H1 (cell line): ENCODE measurements around the gene TCF7L2. TPM values are rescaled to one million over a fixed set of nuclear protein-coding genes. Genes with fewer than 3 reads are reported as not detected.
A peak's percentile ranks its signal among the peaks of the same experiment; 100 is the strongest.

Source experiments
- CTCF ChIA-PET: fragments of 300-600 bp; sonication (Branson Sonifier 250); formaldehyde crosslinking; loops from one replicate; lab custom pipeline; 2021; ENCODE audit not compliant: partially characterized antibody; lab: Charles Lee
- POLR2A ChIA-PET: fragments of 300-600 bp; sonication (Branson Sonifier 250); formaldehyde crosslinking; loops from one replicate; lab custom pipeline; 2021; ENCODE audit warnings: inconsistent platforms; ENCODE audit not compliant: partially characterized antibody; lab: Charles Lee
- DNase-seq, 2 experiments: peaks; one replicate each; pipeline versions ENCODE4 v3.0.0 to v3.0.0-alpha.2; 2010 to 2022; ENCODE audit warnings: low spot score in 2 of 2, low read depth in 1 of 2, mixed read lengths in 1 of 2
- FAIRE-seq: peaks from 2 replicates; lab custom pipeline; 2011; peaks lifted over from hg19 to GRCh38; lab: Jason Lieb, UNC
- H2AFZ ChIP-seq: 2 replicates; pipeline ENCODE4 v1.8.1; 2012; ENCODE audit warnings: low read length, inconsistent platforms
- H2AK5ac ChIP-seq: 2 replicates; pipeline ENCODE4 v1.6.1; 2013; ENCODE audit warnings: low read depth, low read length
- H2BK120ac ChIP-seq: replicated peaks from 2 replicates; pipeline ENCODE3; 2013; ENCODE audit warnings: low read depth, low read length, inconsistent platforms
- H2BK12ac ChIP-seq: 2 replicates; pipeline ENCODE4 v1.6.1; 2013; ENCODE audit warnings: low read depth, low read length
- H2BK15ac ChIP-seq: 2 replicates; pipeline ENCODE4 v1.6.1; 2013; ENCODE audit warnings: low read length
- H2BK20ac ChIP-seq: 2 replicates; pipeline ENCODE4 v1.6.1; 2013; ENCODE audit warnings: low read length
- H2BK5ac ChIP-seq: 2 replicates; pipeline ENCODE4 v1.6.1; 2013; ENCODE audit warnings: low read depth, low read length
- H3K14ac ChIP-seq: 2 replicates; pipeline ENCODE4 v1.6.1; 2013; ENCODE audit warnings: inconsistent platforms; ENCODE audit not compliant: insufficient read length
- H3K18ac ChIP-seq: 2 replicates; pipeline ENCODE4 v1.6.1; 2013; ENCODE audit warnings: low read length; ENCODE audit errors: extremely low read depth
- H3K23ac ChIP-seq: 2 replicates; pipeline ENCODE4 v1.6.1; 2013; ENCODE audit warnings: inconsistent platforms; ENCODE audit not compliant: insufficient read length
- H3K23me2 ChIP-seq: 2 replicates; pipeline ENCODE4 v1.6.1; 2013; ENCODE audit warnings: low read depth, low read length
- H3K27ac ChIP-seq: 2 replicates; pipeline ENCODE4 v1.6.1; 2011; ENCODE audit warnings: low read depth, low read length, inconsistent platforms
- H3K27me3 ChIP-seq, 4 experiments: replicated peaks in 1 of 4; 1 replicate in 1 of 4; 2 replicates in 3 of 4; pipeline versions ENCODE4 v1.6.1 to v1.8.1; 2011 to 2013; ENCODE audit warnings: low read length in 3 of 4, mild to moderate bottlenecking in 3 of 4, inconsistent platforms in 2 of 4, mixed read lengths in 2 of 4, moderate library complexity in 1 of 4; ENCODE audit not compliant: control insufficient read depth in 3 of 4, insufficient read depth in 3 of 4; ENCODE audit errors: extremely low read depth in 1 of 4
- H3K36me3 ChIP-seq, 4 experiments: 2 replicates each; pipeline versions ENCODE4 v1.6.1 to v1.8.1; 2011 to 2013; ENCODE audit warnings: mild to moderate bottlenecking in 4 of 4, low read length in 3 of 4, moderate library complexity in 2 of 4, control low read depth in 1 of 4, inconsistent platforms in 1 of 4; ENCODE audit not compliant: insufficient read depth in 4 of 4, control insufficient read depth in 2 of 4
- H3K4ac ChIP-seq: replicated peaks from 2 replicates; pipeline ENCODE3; 2013; ENCODE audit warnings: low read length, low read depth, mixed read lengths, inconsistent platforms; ENCODE audit not compliant: insufficient read length
- H3K4me1 ChIP-seq, 4 experiments: replicated peaks in 1 of 4; 1 replicate in 1 of 4; 2 replicates in 3 of 4; pipeline versions ENCODE4 v1.6.1 to v1.8.1; 2011 to 2013; ENCODE audit warnings: low read length in 3 of 4, inconsistent platforms in 2 of 4, mixed read lengths in 1 of 4; ENCODE audit not compliant: insufficient read depth in 4 of 4, control insufficient read depth in 3 of 4
- H3K4me2 ChIP-seq, 2 experiments: 2 replicates each; pipeline versions ENCODE4 v1.6.1 to v1.8.1; 2011 to 2013; ENCODE audit warnings: low read depth in 2 of 2, low read length in 2 of 2, control low read depth in 1 of 2, inconsistent platforms in 1 of 2, mild to moderate bottlenecking in 1 of 2; ENCODE audit not compliant: insufficient read depth in 1 of 2
- H3K4me3 ChIP-seq, 4 experiments: fragments of 200-600, 300-600 bp in 1 of 4; sonication (generic), shearing (Covaris generic), sonication (Bioruptor Twin) in 1 of 4; 2 replicates each; pipeline versions ENCODE4 v1.5.1 to v1.8.1; 2011 to 2016; ENCODE audit warnings: low read length in 4 of 4, low read depth in 3 of 4, control low read depth in 2 of 4, inconsistent platforms in 2 of 4, mild to moderate bottlenecking in 2 of 4, mixed read lengths in 1 of 4, moderate library complexity in 1 of 4; ENCODE audit not compliant: insufficient read depth in 2 of 4; ENCODE audit errors: extremely low read depth in 1 of 4
- H3K56ac ChIP-seq: replicated peaks from 2 replicates; pipeline ENCODE3; 2013; ENCODE audit warnings: low read depth, mild to moderate bottlenecking, mixed read lengths, low read length, inconsistent platforms; ENCODE audit not compliant: insufficient read length
- H3K79me1 ChIP-seq: 2 replicates; pipeline ENCODE4 v1.6.1; 2013; ENCODE audit warnings: low read depth, low read length, control low read depth
- H3K79me2 ChIP-seq, 2 experiments: 2 replicates each; pipeline versions ENCODE4 v1.6.1 to v1.8.1; 2012 to 2013; ENCODE audit warnings: low read length in 2 of 2, mild to moderate bottlenecking in 2 of 2, inconsistent platforms in 1 of 2; ENCODE audit not compliant: insufficient read depth in 2 of 2, control insufficient read depth in 1 of 2
- H3K9ac ChIP-seq, 4 experiments: replicated peaks in 1 of 4; 1 replicate in 1 of 4; 2 replicates in 3 of 4; pipeline versions ENCODE4 v1.6.1 to v1.8.1; 2011 to 2013; ENCODE audit warnings: low read depth in 3 of 4, low read length in 3 of 4, control low read depth in 2 of 4, mild to moderate bottlenecking in 2 of 4, moderate library complexity in 2 of 4, inconsistent platforms in 1 of 4; ENCODE audit errors: extremely low read depth in 1 of 4
- H3K9me3 ChIP-seq, 2 experiments: 2 replicates each; pipeline versions ENCODE4 v1.6.1 to v1.8.1; 2012 to 2013; ENCODE audit warnings: mild to moderate bottlenecking in 2 of 2, moderate library complexity in 2 of 2, control low read depth in 1 of 2, inconsistent platforms in 1 of 2, low read depth in 1 of 2, low read length in 1 of 2, mixed read lengths in 1 of 2; ENCODE audit not compliant: insufficient read depth in 2 of 2
- H4K20me1 ChIP-seq, 2 experiments: replicated peaks in 1 of 2; 2 replicates each; pipeline versions ENCODE3 to v1.8.1; 2011 to 2013; ENCODE audit warnings: inconsistent platforms in 2 of 2, low read length in 2 of 2, mild to moderate bottlenecking in 1 of 2; ENCODE audit not compliant: insufficient read depth in 2 of 2, control insufficient read depth in 1 of 2
- H4K5ac ChIP-seq: 2 replicates; pipeline ENCODE4 v1.6.1; 2013; ENCODE audit warnings: low read length, low read depth, mixed read lengths, inconsistent platforms; ENCODE audit not compliant: insufficient read length
- H4K8ac ChIP-seq: 2 replicates; pipeline ENCODE4 v1.8.0; 2013; ENCODE audit warnings: mild to moderate bottlenecking, moderate library complexity, low read length, inconsistent platforms; ENCODE audit not compliant: insufficient read depth; ENCODE audit errors: extremely low read depth
- H4K91ac ChIP-seq: replicated peaks from 2 replicates; pipeline ENCODE3; 2013; ENCODE audit warnings: low read length, mixed read lengths, inconsistent platforms; ENCODE audit not compliant: insufficient read length
- CHD1 ChIP-seq: IDR thresholded peaks from 2 replicates; pipeline ENCODE4 v1.6.1; 2012; ENCODE audit warnings: low read depth, low read length, improper control_type of control experiment
- CTCF ChIP-seq, 3 experiments: IDR thresholded peaks; 1 replicate in 2 of 3; 2 replicates in 1 of 3; pipeline versions ENCODE4 v1.5.1 to v1.6.1; 2011; ENCODE audit warnings: low read length in 3 of 3, mild to moderate bottlenecking in 3 of 3, inconsistent platforms in 2 of 3, low read depth in 1 of 3, moderate library complexity in 1 of 3; ENCODE audit not compliant: insufficient read depth in 1 of 3; ENCODE audit errors: control extremely low read depth in 1 of 3
- HDAC6 ChIP-seq: IDR thresholded peaks from one replicate; pipeline ENCODE4 v1.7.1; 2012; ENCODE audit warnings: low read depth, mild to moderate bottlenecking, inconsistent platforms, low read length, moderate library complexity
- RAD21 ChIP-seq, 2 experiments: IDR thresholded peaks in 1 of 2; conservative IDR thresholded peaks in 1 of 2; 2 replicates each; pipeline ENCODE4 v1.6.1; 2011; ENCODE audit warnings: low read depth in 2 of 2, low read length in 2 of 2, improper control_type of control experiment in 1 of 2, inconsistent platforms in 1 of 2, mild to moderate bottlenecking in 1 of 2, moderate library complexity in 1 of 2
- SP1 ChIP-seq: IDR thresholded peaks from 2 replicates; pipeline ENCODE4 v1.6.1; 2011; ENCODE audit warnings: low read depth, low read length
- TBP ChIP-seq: IDR thresholded peaks from 2 replicates; pipeline ENCODE4 v1.6.1; 2011; ENCODE audit warnings: low read depth, low read length, improper control_type of control experiment
- WGBS, 2 experiments: shearing (Covaris generic) in 1 of 2; methylation state at CpG; one replicate each; pipeline versions ENCODE4 v1.1.6 to v1.1.7; 2013 to 2015; ENCODE audit warnings: low lambda C conversion rate in 2 of 2, mixed read lengths in 2 of 2, inconsistent platforms in 1 of 2, low coverage in 1 of 2, missing lambda C conversion rate in 1 of 2; ENCODE audit not compliant: insufficient replicate concordance in 2 of 2, insufficient coverage in 1 of 2, insufficient read length in 1 of 2; ENCODE audit errors: extremely low coverage in 1 of 2, missing lambda C conversion rate in 1 of 2; 5-methylcytosine and 5-hydroxymethylcytosine counted together
- polyA plus RNA-seq, 7 experiments: library from polyadenylated mRNA; depleted of rRNA in 3 of 7; stranded (reverse) in 5 of 7; unstranded in 2 of 7; fragments of >200 nt in 5 of 7; fragments of 200-250 nt in 2 of 7; gene quantifications; 1 replicate in 5 of 7; 2 replicates in 1 of 7; 4 replicates in 1 of 7; pipeline versions ENCODE4 v1.2.1 to v1.2.3, GENCODE V29; 2011 to 2013; ENCODE audit warnings: missing spikeins in 2 of 7, mixed read lengths in 2 of 7
- total RNA-seq: library from RNA; stranded (reverse); fragmentation: NEBNext Ultra II Directional; extraction: Animal tissue kit (Norgen Biotek cat#: 25700); gene quantifications from 2 replicates; pipeline ENCODE4 v1.2.1, GENCODE V29; 2021

TCF7L2 gene
- total and polyA plus RNA-seq, 2 of the 8 experiments (the other 6 are each of a cell fraction or from before 2014, with no cell fraction given), result 33.9 to 67.3 TPM

GRCh38 chr10:113202011-113202410 is 252.0 kb downstream of the TCF7L2 start:
- Histone ChIP-seq H2BK15ac (no peak overlapping the region), H3K79me2 (no peaks in the 10 kb centered on the region), H3K23ac (no peak overlapping the region), H3K4ac (no peak overlapping the region), H3K27ac (no peak overlapping the region), H3K4me2 (no peak overlapping the region), H4K8ac (peak overlapping the region; percentile 46; the same call in 1 of the 2 replicates), H3K79me1 (no peaks in the 10 kb centered on the region), H3K27me3 (no peaks in the 10 kb centered on the region), H4K5ac (no peak overlapping the region), H3K9ac (no peak overlapping the region), H2AFZ (no peak overlapping the region), H2BK20ac (no peak overlapping the region), H2BK12ac (no peak overlapping the region), H3K36me3 (no peaks in the 10 kb centered on the region), H3K23me2 (no peaks in the 10 kb centered on the region), H3K14ac (no peak overlapping the region), H2BK5ac (0 out of 2 replicates have a peak overlapping the region, but pooled peaks have one; percentile 39), H3K18ac (no peak overlapping the region), H4K20me1 (no peaks in the 10 kb centered on the region), H2AK5ac (no peak overlapping the region), H2BK120ac (no peak overlapping the region)
- ChIA-PET POLR2A (no interaction called here), CTCF (interaction anchor here (0.9 to 1.6 kb wide), 7 partner anchors 12 to 414 kb away, joined by 3 to 9 read pairs (median 4); no protein-coding TSS in a partner anchor)
- 91% methylated on average over 4 of the region's 4 CpGs; no CpG with 5 or more reads in 1 of the 2 experiments for WGBS, 2 experiments
- no peak for FAIRE-seq
- DNase-seq, result no peak
- TF ChIP-seq HDAC6 (no peak), CTCF (IDR thresholded peaks at IDR 0.05; ENCODE audit: control extremely low read depth in 1 of 3, insufficient read depth in 1 of 3, low read depth in 1 of 3, low read length in 3 of 3) (peak; percentile 13 to 51 (median 44); a peak in 3 of 4 replicates), TBP (no peak), SP1 (no peak), CHD1 (no peak), RAD21 (IDR thresholded peaks at IDR 0.05 in 1 of 2, conservative IDR thresholded peaks at IDR 0.05 in 1 of 2; ENCODE audit: low read depth in 2 of 2, low read length in 2 of 2) (peak; percentile 56 to 74)
- TF ChIP-seq, all 59 proteins: peak for 2
- no peak overlapping the region for H4K91ac ChIP-seq
- H3K9me3 ChIP-seq, result no peaks in the 10 kb centered on the region
- H3K4me1 ChIP-seq, result 0 out of 7 replicates have a peak, but pooled peaks cover 0 to 3% (median 0%) of the 10 kb centered on the region in 4 experiments
- H3K4me3 ChIP-seq, result no peak overlapping the region
- no peak overlapping the region for H3K56ac ChIP-seq
